Measurements from ENCODE around the gene CDS2.
"Not testable (repeated sequence)": the region's sequence is repeated elsewhere in the genome, so short reads cannot be mapped to it uniquely, and the experiment has no call there.

Gene CDS2

GRCh38 chr20:5096463-5096862 lies 30.3 kb upstream of the CDS2 start:
- H3K9me3 Mint-ChIP-seq, result no peaks in the 10 kb centered on the region
- no peaks in the 10 kb centered on the region for H3K4me1 Mint-ChIP-seq
- H3K4me3 Mint-ChIP-seq, result no peak overlapping the region
- no peaks in the 10 kb centered on the region for H3K27me3 Mint-ChIP-seq (ENCODE audit: low read depth)
- no peak for TF ChIP-seq CTCF (IDR thresholded peaks at IDR 0.05; ENCODE audit: unreplicated experiment in 3 of 3)
- H3K36me3 Mint-ChIP-seq (ENCODE audit: low read depth), result peaks cover 38% of the 10 kb centered on the region
- H3K27ac Mint-ChIP-seq, result no peak overlapping the region

GRCh38 chr20:5099009-5099408 lies 27.8 kb upstream of the CDS2 start:
- H3K36me3 Mint-ChIP-seq (ENCODE audit: low read depth), result peaks cover 53% of the 10 kb centered on the region
- H3K27ac Mint-ChIP-seq; H3K9me3 Mint-ChIP-seq; H3K27me3 Mint-ChIP-seq (ENCODE audit: low read depth); H3K4me3 Mint-ChIP-seq; H3K4me1 Mint-ChIP-seq: not testable (repeated sequence)

GRCh38 chr20:5099909-5100308 lies 26.9 kb upstream of the CDS2 start:
- not testable (repeated sequence) for H3K27me3 Mint-ChIP-seq (ENCODE audit: low read depth); H3K9me3 Mint-ChIP-seq; H3K27ac Mint-ChIP-seq; H3K4me1 Mint-ChIP-seq; H3K4me3 Mint-ChIP-seq
- peaks cover 62% of the 10 kb centered on the region for H3K36me3 Mint-ChIP-seq (ENCODE audit: low read depth)

GRCh38 chr20:5100684-5101347 lies 26.0 kb upstream of the CDS2 start:
- Mint-ChIP-seq H3K27me3 (ENCODE audit: low read depth) (no peaks in the 10 kb centered on the region), H3K27ac (no peak overlapping the region), H3K9me3 (no peaks in the 10 kb centered on the region), H3K36me3 (ENCODE audit: low read depth) (peaks cover 67% of the 10 kb centered on the region), H3K4me1 (no peaks in the 10 kb centered on the region), H3K4me3 (no peak overlapping the region)
- peak; percentile 80 to 92 (median 89) for TF ChIP-seq CTCF (IDR thresholded peaks at IDR 0.05; ENCODE audit: unreplicated experiment in 3 of 3)

GRCh38 chr20:5104479-5104878 lies 22.3 kb upstream of the CDS2 start:
- H3K27me3 Mint-ChIP-seq (ENCODE audit: low read depth), result no peaks in the 10 kb centered on the region
- peaks cover 56% of the 10 kb centered on the region for H3K36me3 Mint-ChIP-seq (ENCODE audit: low read depth)
- no peak overlapping the region for H3K27ac Mint-ChIP-seq
- no peak overlapping the region for H3K4me3 Mint-ChIP-seq
- TF ChIP-seq CTCF (IDR thresholded peaks at IDR 0.05; ENCODE audit: unreplicated experiment in 3 of 3), result no peak
- H3K9me3 Mint-ChIP-seq, result no peaks in the 10 kb centered on the region
- no peaks in the 10 kb centered on the region for H3K4me1 Mint-ChIP-seq

GRCh38 chr20:5109276-5109675 lies 17.5 kb upstream of the CDS2 start:
- Mint-ChIP-seq H3K36me3 (ENCODE audit: low read depth) (peaks cover 32% of the 10 kb centered on the region), H3K27me3 (ENCODE audit: low read depth) (no peaks in the 10 kb centered on the region), H3K9me3 (no peaks in the 10 kb centered on the region), H3K27ac (no peak overlapping the region), H3K4me1 (peaks cover 8% of the 10 kb centered on the region), H3K4me3 (peak overlapping the region in 2 of 3 experiments; percentile 47 to 65)
- TF ChIP-seq CTCF (IDR thresholded peaks at IDR 0.05; ENCODE audit: unreplicated experiment in 3 of 3), result no peak

GRCh38 chr20:5113615-5113986 lies 13.2 kb upstream of the CDS2 start:
- H3K27me3 Mint-ChIP-seq (ENCODE audit: low read depth), result no peaks in the 10 kb centered on the region
- peaks cover 20% of the 10 kb centered on the region for H3K4me1 Mint-ChIP-seq
- H3K36me3 Mint-ChIP-seq (ENCODE audit: low read depth), result peaks cover 45% of the 10 kb centered on the region
- no peak for TF ChIP-seq CTCF (IDR thresholded peaks at IDR 0.05; ENCODE audit: unreplicated experiment in 3 of 3)
- no peaks in the 10 kb centered on the region for H3K9me3 Mint-ChIP-seq
- H3K27ac Mint-ChIP-seq, result peak overlapping the region; percentile 77 to 91 (median 79)
- peak overlapping the region; percentile 93 to 97 (median 93) for H3K4me3 Mint-ChIP-seq

Data from nephron (organoid).